SKM-1 (cell line): Measurements from ENCODE around the gene PRSS3.
"Not testable (repeated sequence)": the region's sequence is repeated elsewhere in the genome, so short reads cannot be mapped to it uniquely, and the experiment has no call there.

Source experiments
- DNase-seq: peaks from one replicate; lab custom pipeline; 2025; ENCODE audit not compliant: unreplicated experiment; lab: John Stamatoyannopoulos, UW

The PRSS3 gene

GRCh38 chr9:33795281-33795680, at the start of gene PRSS3:
TSS of gene PRSS3 (plus strand) at chr9:33795561. CDS start at chr9:33795574, 13 bp downstream.
- no peak for DNase-seq

- DNase-seq, result no peak
These were observed 46.6 kb upstream of the PRSS3 start for GRCh38 chr9:33748633-33749304.

GRCh38 chr9:33749305-33749654, 46.1 kb upstream of the PRSS3 start:
- peak; percentile 5 for DNase-seq

GRCh38 chr9:33750307-33750838, 45.0 kb upstream of the PRSS3 start:
- no peak for DNase-seq

- no peak for DNase-seq
These were observed 44.5 kb upstream of the PRSS3 start for GRCh38 chr9:33750839-33751339.

- no peak for DNase-seq
These were observed 43.7 kb upstream of the PRSS3 start for GRCh38 chr9:33751536-33752129.

GRCh38 chr9:33752130-33752637, 43.2 kb upstream of the PRSS3 start:
- no peak for DNase-seq

GRCh38 chr9:33752789-33753188, 42.6 kb upstream of the PRSS3 start:
- not testable (repeated sequence) for DNase-seq

- DNase-seq, result peak; percentile 86
These were observed 35.7 kb upstream of the PRSS3 start for GRCh38 chr9:33759648-33760047.

GRCh38 chr9:33762343-33762742, 33.0 kb upstream of the PRSS3 start:
- DNase-seq, result no peak

- not testable (repeated sequence) for DNase-seq
These were observed 31.7 kb upstream of the PRSS3 start for GRCh38 chr9:33763709-33764108.

GRCh38 chr9:33765411-33765810, 29.9 kb upstream of the PRSS3 start:
- no peak for DNase-seq

GRCh38 chr9:33770156-33770880, 25.0 kb upstream of the PRSS3 start:
- DNase-seq, result not testable (repeated sequence)

GRCh38 chr9:33773135-33773534, 22.2 kb upstream of the PRSS3 start:
- not testable (repeated sequence) for DNase-seq

- not testable (repeated sequence) for DNase-seq
These were observed 21.2 kb upstream of the PRSS3 start for GRCh38 chr9:33774074-33774659.

- no peak for DNase-seq
These were observed 18.8 kb upstream of the PRSS3 start for GRCh38 chr9:33776578-33776977.

GRCh38 chr9:33778700-33779351, 16.5 kb upstream of the PRSS3 start:
- DNase-seq, result peak; percentile 38

GRCh38 chr9:33780276-33780675, 15.1 kb upstream of the PRSS3 start:
- DNase-seq, result no peak

- DNase-seq, result no peak
These were observed 13.6 kb upstream of the PRSS3 start for GRCh38 chr9:33781736-33782135.

- no peak for DNase-seq
These were observed 12.8 kb upstream of the PRSS3 start for GRCh38 chr9:33782395-33783152.
